ENCODE data around the gene KMT2E.
"Not testable (repeated sequence)": the region's sequence is repeated elsewhere in the genome, so short reads cannot be mapped to it uniquely, and the experiment has no call there.

The KMT2E gene

GRCh38 chr7:104982308-104983075 lies 31.5 kb upstream of the KMT2E start:
- no peak for DNase-seq (ENCODE audit: low read depth, low spot score)
- H3K27ac ChIP-seq, result no peak overlapping the region

DNA sequence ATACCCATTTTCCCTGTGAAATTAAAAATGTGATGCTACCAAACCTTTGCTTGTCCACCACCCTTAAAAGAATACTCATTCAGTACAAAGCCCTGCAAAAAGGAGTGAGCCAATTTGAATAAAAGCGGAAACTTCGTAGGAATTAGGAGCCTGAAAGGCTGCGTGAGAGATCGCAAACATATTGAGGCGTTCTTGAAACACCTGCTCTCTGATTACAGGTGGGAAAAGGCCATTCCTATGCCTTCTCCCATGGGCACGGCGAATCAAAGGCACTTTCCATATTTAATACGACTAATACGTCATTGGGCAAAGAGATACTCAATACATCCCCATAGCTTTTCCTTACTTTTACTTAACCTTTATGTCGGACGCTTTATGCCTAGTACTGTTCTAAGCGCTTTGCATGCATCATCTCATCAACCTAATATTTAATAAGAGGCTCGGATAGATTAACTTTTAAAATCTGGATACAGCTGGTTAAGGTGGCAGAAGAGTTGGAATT lies 30.9 kb upstream of the KMT2E start:
- no peak for DNase-seq (ENCODE audit: low read depth, low spot score)
- H3K27ac ChIP-seq, result no peak overlapping the region

DNA sequence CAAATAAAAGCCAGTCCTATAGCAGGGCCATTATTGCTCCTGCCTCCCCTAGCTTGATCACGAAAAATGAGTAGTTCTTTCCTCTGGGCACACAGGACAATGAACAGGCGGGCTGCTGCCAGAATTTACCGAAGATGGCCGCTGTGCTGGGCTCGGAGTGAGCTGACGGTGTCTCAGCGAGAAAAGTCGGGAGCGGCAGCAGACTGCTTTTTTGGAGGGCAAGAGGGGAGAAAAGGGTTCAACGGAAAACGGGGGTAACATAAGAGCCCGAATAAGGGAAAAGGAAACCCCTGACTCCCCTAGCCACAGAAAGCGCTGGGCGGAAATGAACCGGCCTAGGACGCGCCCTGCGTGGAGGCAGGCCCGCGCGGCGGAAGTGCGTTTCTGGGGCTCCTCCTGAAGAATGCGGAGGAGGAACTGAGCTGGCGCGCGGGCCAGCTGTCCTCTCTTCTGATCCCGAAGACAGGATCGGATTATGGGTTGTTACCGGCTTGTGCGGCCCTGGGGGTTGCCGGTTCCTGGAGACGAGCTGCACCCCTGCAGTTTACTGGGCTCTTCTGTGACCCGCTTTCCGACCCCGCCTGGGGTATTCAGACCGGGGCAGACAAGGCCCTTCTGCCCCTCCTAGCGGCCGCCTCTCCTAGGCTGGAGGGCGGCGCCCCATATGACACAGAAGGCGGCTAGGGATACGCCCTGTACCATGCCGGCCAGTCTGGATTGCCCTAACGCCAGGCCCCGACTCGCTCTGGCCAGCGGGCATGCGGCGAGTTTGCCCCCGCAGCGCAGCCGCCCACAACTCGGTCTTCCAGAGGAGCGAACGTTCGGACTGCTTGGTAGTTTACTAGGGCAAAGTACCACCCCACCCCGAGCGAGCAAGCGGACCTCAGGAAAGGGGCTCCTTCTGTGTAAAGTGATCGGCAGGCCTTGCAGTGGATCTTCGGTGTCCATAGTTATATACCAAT lies 30.1 kb upstream of the KMT2E start:
- peak; percentile 18 for DNase-seq (ENCODE audit: low read depth, low spot score)
- H3K27ac ChIP-seq, result no peak overlapping the region

DNA sequence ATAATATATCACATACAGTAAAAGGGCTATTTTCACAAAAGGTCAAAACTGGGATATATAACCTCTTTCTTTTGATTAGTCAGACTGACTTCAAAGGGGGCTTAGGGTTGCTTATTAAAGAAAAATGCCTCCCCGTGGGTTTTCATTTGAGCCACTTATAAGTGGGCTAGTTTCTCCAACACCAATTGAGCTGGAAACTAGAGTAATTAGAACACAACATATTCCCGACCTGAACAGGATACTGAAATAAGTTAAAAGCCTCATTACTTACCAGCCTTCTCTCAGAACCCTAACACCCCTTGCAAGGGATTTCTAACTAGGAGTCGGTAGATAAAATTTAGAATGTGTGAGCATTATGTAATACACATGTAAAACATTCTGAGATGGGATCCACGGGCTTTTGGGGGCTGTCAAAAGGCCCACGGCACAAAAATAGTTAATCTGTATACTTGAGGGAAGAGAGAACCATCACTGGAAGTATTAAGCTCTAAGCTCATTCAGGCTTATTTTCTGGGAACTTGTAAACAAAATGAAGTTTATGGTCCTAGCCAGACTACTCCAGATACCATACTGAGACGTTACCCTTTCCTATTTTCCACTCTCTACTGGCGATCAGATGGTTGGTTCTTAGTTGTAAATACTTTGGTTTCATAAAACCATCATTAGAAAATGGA lies 29.3 kb upstream of the KMT2E start:
- DNase-seq (ENCODE audit: low read depth, low spot score), result no peak
- H3K27ac ChIP-seq, result no peak overlapping the region

GRCh38 chr7:104985259-104985617 lies 28.8 kb upstream of the KMT2E start:
- no peak for DNase-seq (ENCODE audit: low read depth, low spot score)
- no peak overlapping the region for H3K27ac ChIP-seq

GRCh38 chr7:104986628-104987259 lies 27.3 kb upstream of the KMT2E start:
- no peak for DNase-seq (ENCODE audit: low read depth, low spot score)
- no peak overlapping the region for H3K27ac ChIP-seq

- not testable (repeated sequence) for DNase-seq (ENCODE audit: low read depth, low spot score); H3K27ac ChIP-seq
Observed at GRCh38 chr7:104987403-104987802, 26.6 kb upstream of the KMT2E start.

- H3K27ac ChIP-seq, result no peak overlapping the region
- no peak for DNase-seq (ENCODE audit: low read depth, low spot score)
Observed at GRCh38 chr7:104990983-104991382, 23.0 kb upstream of the KMT2E start.

- DNase-seq (ENCODE audit: low read depth, low spot score), result no peak
- no peak overlapping the region for H3K27ac ChIP-seq
Observed at GRCh38 chr7:104992306-104992705, 21.7 kb upstream of the KMT2E start.

- no peak overlapping the region for H3K27ac ChIP-seq
- DNase-seq (ENCODE audit: low read depth, low spot score), result no peak
Observed at GRCh38 chr7:104993217-104993862, 20.7 kb upstream of the KMT2E start.

DNA sequence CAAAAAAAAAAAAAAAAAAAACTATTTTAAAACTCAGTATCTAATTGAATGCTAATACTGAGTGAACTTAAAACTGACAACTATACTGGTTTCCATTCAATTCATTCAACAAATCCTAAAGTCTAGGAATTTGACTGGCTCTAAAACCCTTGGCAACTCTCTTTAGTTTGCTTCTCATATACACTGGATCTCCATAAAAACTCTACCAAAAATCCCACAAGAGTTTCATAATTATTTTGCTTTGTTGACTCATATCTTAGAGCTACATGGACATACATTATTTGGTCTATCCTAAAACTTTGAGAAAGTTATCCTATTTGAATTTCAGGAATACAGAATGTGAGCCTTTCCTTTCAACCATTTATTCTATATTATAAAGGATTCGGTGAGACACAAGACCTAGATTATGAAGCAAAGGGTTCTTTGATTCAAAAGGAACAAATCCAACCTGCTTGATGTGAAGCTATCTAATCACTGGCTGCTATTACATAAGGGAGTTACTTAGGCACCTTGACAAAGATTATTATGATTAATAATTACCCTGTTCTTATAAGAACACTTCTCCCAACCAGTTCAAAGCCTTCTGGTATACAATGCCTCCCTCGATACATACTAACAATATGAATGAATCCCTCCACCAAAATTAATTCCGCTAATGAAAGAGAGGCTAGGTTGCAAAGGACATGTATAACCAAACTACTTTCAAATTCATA lies 15.8 kb upstream of the KMT2E start:
- H3K27ac ChIP-seq, result no peak overlapping the region
- no peak for DNase-seq (ENCODE audit: low read depth, low spot score)

GRCh38 chr7:105000200-105000599 lies 13.8 kb upstream of the KMT2E start:
- no peak overlapping the region for H3K27ac ChIP-seq
- no peak for DNase-seq (ENCODE audit: low read depth, low spot score)

GRCh38 chr7:105000927-105001336 lies 13.1 kb upstream of the KMT2E start:
- DNase-seq (ENCODE audit: low read depth, low spot score), result no peak
- H3K27ac ChIP-seq, result no peak overlapping the region

DNA sequence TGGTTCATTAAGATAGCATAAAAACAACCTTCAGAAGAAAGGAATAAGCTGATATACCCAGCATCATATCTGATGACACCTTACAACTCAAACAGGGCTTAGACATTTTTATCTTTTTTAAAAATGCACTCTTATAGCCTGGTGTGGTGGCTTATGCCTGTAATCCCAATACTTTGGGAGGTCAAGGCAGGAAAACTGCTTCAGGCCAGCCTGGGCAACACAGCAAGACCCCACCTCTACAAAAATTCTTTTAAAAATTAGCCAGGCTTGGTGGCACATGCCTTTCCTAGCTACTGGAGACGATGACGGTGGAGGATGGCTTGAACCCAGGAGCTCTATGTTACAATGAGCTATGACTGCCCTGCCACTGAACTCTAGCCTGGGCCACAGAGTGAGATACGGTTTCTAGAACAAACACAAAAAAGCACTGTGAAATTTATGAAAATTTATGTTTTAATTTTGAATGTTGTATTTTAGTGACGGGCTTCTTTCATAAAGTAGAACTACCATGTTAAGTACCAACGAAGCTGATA lies 12.3 kb upstream of the KMT2E start:
- no peak overlapping the region for H3K27ac ChIP-seq
- no peak for DNase-seq (ENCODE audit: low read depth, low spot score)

DNA sequence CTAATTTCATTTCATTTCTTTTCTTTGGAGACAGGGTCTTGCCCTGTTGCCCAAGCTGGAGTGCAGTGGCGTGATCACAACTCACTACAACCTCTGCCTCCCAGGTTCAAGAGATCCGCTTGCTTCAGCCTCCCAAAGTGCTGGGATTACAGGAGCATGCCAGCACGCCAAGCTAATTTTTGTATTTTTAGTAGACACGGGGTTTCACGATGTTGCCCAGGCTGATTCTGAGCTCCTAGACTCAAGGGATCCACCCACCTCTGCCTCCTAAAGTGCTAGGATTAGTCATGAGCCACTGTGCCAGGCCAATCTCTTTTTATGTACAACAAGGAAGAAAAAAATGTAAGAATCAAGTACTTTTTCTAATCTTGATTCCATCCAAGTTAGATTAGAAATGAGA lies 10.7 kb upstream of the KMT2E start:
- peak overlapping the region; percentile 54 for H3K27ac ChIP-seq

GRCh38 chr7:105003872-105004510 lies 10.0 kb upstream of the KMT2E start:
- no peak for DNase-seq (ENCODE audit: low read depth, low spot score)
- H3K27ac ChIP-seq, result peak overlapping the region; percentile 54

More for the DNA sequence above, 10.7 kb upstream of the KMT2E start:
- no peak for DNase-seq (ENCODE audit: low read depth, low spot score)

DNA sequence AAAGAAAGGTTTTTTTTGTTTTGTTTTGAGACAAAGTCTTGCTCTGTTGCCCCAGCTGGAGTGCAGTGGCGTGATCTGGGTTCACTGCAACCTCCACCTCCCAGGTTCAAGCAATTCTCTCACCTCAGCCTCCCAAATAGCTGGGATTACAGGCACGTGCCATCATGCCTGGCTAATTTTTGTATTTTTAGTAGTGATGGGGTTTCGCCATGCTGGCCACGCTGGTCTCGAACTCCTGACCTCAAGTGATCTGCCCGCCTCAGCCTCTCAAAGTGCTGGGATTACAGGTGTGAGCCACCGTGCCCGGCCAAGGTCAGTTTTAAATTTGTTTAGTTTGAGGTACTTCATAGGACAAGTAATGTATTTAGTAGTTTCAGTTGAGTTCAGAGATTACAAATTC lies 9.0 kb upstream of the KMT2E start:
- not testable (repeated sequence) for DNase-seq (ENCODE audit: low read depth, low spot score)
- peak overlapping the region; percentile 54 for H3K27ac ChIP-seq

DNA sequence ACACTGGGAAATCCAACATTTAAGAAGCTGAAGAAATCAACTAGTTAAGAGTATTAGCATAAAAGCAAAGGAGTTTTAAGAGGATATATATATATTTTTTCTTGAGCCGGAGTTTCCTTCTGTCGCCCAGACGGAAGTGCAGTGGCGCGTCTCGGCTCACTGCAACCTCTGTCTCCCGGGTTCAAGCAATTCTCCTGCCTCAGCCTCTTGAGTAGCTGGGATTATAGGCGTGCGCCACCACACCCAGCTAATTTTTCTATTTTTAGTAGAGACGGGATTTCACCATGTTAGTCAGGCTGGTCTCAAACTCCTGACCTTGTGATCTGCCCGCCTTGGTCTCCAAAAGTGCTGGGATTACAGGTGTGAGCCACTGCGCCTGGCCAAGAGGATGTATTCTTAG lies 8.5 kb upstream of the KMT2E start:
- DNase-seq (ENCODE audit: low read depth, low spot score), result not testable (repeated sequence)
- peak overlapping the region; percentile 19 for H3K27ac ChIP-seq
